ENCODE measurements around the gene RPL13A.

DNA sequence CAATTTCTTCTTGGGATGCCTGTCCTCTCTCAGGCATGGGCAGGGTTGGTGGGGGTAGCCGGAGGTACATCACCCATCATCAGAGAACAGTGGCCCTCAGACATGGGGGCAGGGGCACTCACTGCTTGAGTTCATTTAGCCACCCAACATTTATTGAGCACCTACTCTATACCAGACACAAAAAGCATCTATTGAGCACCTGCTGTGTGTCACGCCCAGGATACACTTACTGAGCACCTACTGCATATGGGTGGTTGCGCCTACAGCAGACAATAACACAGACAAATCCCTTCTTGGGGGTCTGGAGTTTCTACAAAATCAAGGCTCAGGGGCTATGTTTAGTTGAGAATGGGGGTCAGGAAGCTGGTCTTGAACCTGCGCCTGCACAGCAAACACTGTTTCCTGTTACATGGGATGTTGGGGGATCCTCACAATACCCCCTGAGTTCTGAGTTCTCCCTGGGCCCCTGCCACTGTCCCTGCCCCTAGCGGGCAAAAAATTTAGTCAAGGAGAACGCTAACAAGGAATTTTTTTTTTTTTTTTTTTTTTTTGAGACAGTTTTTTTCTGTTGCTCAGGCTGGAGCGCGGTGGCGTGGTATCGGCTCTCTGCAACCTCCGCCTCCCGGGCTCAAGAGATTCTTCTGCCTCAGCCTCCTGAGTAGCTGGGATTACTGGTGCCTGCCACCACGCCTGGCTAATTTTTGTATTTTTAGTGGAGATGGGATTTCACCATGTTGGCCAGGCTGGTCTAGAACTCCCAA, 52.0 kb downstream of the RPL13A start:
- TF ChIP-seq POLR2A (IDR thresholded peaks at IDR 0.05) (no peak), EP300 (IDR thresholded peaks at IDR 0.05) (no peak)
- TF ChIP-seq, protein P1, sequence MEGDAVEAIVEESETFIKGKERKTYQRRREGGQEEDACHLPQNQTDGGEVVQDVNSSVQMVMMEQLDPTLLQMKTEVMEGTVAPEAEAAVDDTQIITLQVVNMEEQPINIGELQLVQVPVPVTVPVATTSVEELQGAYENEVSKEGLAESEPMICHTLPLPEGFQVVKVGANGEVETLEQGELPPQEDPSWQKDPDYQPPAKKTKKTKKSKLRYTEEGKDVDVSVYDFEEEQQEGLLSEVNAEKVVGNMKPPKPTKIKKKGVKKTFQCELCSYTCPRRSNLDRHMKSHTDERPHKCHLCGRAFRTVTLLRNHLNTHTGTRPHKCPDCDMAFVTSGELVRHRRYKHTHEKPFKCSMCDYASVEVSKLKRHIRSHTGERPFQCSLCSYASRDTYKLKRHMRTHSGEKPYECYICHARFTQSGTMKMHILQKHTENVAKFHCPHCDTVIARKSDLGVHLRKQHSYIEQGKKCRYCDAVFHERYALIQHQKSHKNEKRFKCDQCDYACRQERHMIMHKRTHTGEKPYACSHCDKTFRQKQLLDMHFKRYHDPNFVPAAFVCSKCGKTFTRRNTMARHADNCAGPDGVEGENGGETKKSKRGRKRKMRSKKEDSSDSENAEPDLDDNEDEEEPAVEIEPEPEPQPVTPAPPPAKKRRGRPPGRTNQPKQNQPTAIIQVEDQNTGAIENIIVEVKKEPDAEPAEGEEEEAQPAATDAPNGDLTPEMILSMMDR (IDR thresholded peaks at IDR 0.05): no peak

All from ovary (tissue), 3 donors.